Activated CD4-positive, alpha-beta T cell treated with anti-CD3 and anti-CD28 coated beads for 36 hours (primary cell): ENCODE measurements around the gene RAB31. TPM values are rescaled to one million over a fixed set of nuclear protein-coding genes. Genes with fewer than 3 reads are reported as not detected.
"Not testable (repeated sequence)": the region's sequence is repeated elsewhere in the genome, so short reads cannot be mapped to it uniquely, and the experiment has no call there.

Experiments used
- ATAC-seq: fragments of 200-7000 bp; cut with Tn5 transposase; one replicate; pipeline ENCODE4 v1.10.0; 2021; ENCODE audit warnings: mild to moderate bottlenecking, moderate library complexity
- CTCF ChIA-PET: fragments of 350-600 bp; sonication (Branson Sonifier 250); formaldehyde crosslinking; loops from one replicate; lab custom pipeline; 2021; ENCODE audit warnings: antibody characterized with exemption; lab: Charles Lee
- POLR2A ChIA-PET: fragments of 350-600 bp; sonication (Branson Sonifier 250); formaldehyde crosslinking; loops from one replicate; lab custom pipeline; 2021; ENCODE audit warnings: antibody characterized with exemption, inconsistent platforms; lab: Charles Lee
- DNase-seq: peaks from one replicate; pipeline ENCODE4 v3.0.0-alpha.2; 2020
- H3K27ac Mint-ChIP-seq: one replicate; pipeline ENCODE4 v1.8.0; 2021; ENCODE audit warnings: mixed read lengths
- H3K27me3 Mint-ChIP-seq: one replicate; pipeline ENCODE4 v1.8.0; 2021; ENCODE audit warnings: mixed read lengths
- H3K36me3 Mint-ChIP-seq: one replicate; pipeline ENCODE4 v1.8.0; 2021; ENCODE audit warnings: low read depth, mixed read lengths
- H3K4me1 Mint-ChIP-seq: one replicate; pipeline ENCODE4 v1.8.0; 2021; ENCODE audit warnings: mixed read lengths
- H3K4me3 Mint-ChIP-seq: one replicate; pipeline ENCODE4 v1.8.0; 2021; ENCODE audit warnings: mild to moderate bottlenecking, moderate library complexity, mixed read lengths
- H3K9me3 Mint-ChIP-seq: one replicate; pipeline ENCODE4 v1.8.0; 2021; ENCODE audit warnings: low read depth, mixed read lengths
- intact Hi-C, 2 experiments: fragments of 100-400 bp; cut with DNase I in 1 of 2; cut with micrococcal nuclease in 1 of 2; formaldehyde crosslinking; loops; one replicate each; pipeline versions ENCODE4 v1.14.2 to v1.15.1; 2022 to 2024; cut with DNase I, micrococcal nuclease
- total RNA-seq, 2 experiments: library from RNA; stranded (reverse); gene quantifications; one replicate each; pipeline ENCODE4 v1.2.3, GENCODE V29; 2021

Gene RAB31, protein sequence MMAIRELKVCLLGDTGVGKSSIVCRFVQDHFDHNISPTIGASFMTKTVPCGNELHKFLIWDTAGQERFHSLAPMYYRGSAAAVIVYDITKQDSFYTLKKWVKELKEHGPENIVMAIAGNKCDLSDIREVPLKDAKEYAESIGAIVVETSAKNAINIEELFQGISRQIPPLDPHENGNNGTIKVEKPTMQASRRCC
- 1 to 10 TPM in 1 of 2 experiments, under 1 TPM in 1; 0.48 to 1.8 TPM for total RNA-seq

DNA sequence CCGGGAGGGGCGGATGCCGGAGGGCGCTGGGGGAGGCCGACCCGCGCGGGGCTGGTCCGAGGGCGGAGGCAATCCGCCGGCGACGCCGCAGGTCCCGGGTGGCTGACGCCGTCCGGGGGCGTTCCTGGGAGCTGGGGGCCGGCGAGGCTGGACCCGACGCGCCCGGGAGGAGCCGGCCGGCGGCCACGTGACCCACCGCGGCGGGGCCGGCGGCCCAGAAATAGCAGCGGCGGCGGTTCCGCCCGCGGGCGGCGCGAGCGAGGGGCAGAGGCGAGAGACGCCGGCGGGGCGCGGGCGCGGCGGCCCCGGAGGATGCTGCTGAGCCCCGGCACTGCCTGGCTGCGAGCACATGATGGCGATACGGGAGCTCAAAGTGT, at the start of gene RAB31:
Gene RAB31 (plus strand): TSS at position 245 of the 377 bp plus-strand sequence. CDS start 105 bp downstream, at position 350.
- peak within 1 kb of the TSS; percentile 76 for H3K4me3 Mint-ChIP-seq
- H3K36me3 Mint-ChIP-seq = no peaks in the 10 kb centered on the region
- DNase-seq (peak; percentile 47), ATAC-seq (peak; percentile 34)
- ChIA-PET POLR2A (no interaction called here), CTCF (no interaction called here)
- H3K4me1 Mint-ChIP-seq = peaks cover 42% of the 10 kb centered on the region
- no peaks in the 10 kb centered on the region for H3K9me3 Mint-ChIP-seq
- intact Hi-C loops = loop anchor here in 1 of 2 experiments (2.0 to 10.0 kb wide), 3 partner anchors 93 to 373 kb away; partner anchors contain the start of genes PPP4R1 and TWSG1
- peaks cover 71% of the 10 kb centered on the region for H3K27me3 Mint-ChIP-seq
- no peak within 1 kb of the TSS for H3K27ac Mint-ChIP-seq

DNA sequence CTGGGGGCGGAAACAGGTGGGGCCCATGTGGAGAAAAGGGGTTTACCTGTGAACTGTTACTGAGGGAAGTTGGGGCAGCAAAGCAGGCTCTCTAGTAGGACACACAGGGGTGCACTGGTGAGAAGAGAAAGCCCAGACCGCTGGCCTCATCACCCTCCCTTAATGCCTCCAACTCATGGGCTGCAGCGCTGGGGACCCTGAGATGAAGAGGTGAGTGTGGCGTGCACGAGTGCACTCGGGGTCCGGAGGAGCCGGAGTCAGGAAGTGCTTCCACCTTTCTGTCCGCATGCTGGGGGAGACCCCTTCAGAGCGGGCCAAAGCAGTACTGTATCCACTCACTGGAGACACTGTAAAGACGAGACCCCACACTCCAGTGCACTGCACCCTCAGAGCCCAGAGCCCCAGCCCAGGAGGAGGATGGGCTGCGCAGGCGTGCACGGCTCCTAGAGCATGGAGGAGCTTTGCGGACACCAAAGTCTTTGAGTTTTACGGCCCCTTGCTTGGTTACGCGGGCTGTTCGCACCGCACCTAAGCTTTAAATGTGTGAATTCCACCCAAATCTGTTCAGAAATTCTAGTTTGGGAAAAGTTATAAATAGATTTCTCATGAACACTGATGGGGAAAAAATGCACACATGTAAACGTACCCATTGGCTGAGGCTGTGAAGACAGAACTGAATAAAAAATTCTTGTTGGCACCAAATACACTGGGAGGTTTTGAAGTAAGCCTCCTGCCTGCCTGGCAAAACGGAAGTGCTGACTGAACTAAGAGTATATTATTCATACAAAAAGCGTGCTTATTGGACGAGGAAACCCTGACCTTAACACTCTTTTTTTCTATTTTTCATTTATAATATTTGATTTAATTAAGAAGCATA, 48.4 kb upstream of the RAB31 start:
- CTCF ChIA-PET = interaction anchor here (0.9 kb wide), 1 partner anchor 622 kb away, joined by 3 read pairs; no protein-coding TSS in a partner anchor
- no peak for DNase-seq
- Mint-ChIP-seq H3K9me3 (no peaks in the 10 kb centered on the region), H3K27ac (no peak overlapping the region), H3K4me1 (no peaks in the 10 kb centered on the region), H3K36me3 (no peaks in the 10 kb centered on the region), H3K27me3 (no peaks in the 10 kb centered on the region), H3K4me3 (no peak overlapping the region)
- intact Hi-C loops = no loop called here
- POLR2A ChIA-PET = no interaction called here
- no peak for ATAC-seq

DNA sequence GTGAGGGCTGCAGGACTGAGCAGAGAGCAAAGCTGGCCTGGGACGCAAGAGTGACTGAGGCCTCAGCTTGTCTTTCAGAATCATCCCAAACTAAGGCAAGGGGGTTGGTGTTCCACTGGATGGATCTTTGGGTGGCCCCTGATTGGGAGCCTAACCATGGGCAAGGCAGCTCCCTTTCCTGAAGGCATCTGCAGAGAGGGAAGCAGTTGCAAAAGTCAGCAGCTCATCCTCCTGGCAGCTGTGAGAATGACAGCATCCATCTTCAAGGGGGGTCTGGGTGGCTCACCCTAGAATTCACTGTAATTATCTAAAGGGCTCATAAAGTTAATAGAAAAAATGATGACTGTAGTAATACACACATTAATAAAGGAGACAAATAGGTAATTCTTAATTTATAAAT, 46.5 kb upstream of the RAB31 start:
- DNase-seq (no peak), ATAC-seq (no peak)
- Mint-ChIP-seq H3K27me3 (no peaks in the 10 kb centered on the region), H3K36me3 (no peaks in the 10 kb centered on the region), H3K27ac (no peak overlapping the region), H3K4me1 (no peaks in the 10 kb centered on the region), H3K9me3 (no peaks in the 10 kb centered on the region), H3K4me3 (no peak overlapping the region)
- ChIA-PET POLR2A (no interaction called here), CTCF (no interaction called here)
- intact Hi-C loops = no loop called here

DNA sequence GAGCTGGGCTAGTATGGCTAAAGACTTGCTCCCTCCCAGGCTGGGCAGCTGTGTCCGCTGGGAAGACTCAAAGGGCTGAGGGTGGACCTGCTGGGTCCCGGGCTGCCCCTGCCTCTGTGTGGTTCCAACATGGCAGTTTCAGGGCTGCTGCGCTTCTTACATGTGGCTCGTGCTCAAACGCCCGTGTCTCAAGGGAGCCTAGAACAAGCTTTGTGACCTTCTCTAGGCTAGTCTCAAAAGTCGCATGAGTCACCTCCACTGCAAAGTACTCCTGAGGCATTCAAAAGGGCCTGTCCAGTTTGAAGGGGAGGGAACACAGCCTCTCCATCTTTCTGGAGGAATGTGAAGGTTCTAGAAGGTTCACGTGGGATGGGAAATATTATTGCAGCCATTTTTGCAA, 44.7 kb upstream of the RAB31 start:
- H3K27me3 Mint-ChIP-seq = no peaks in the 10 kb centered on the region
- no peaks in the 10 kb centered on the region for H3K9me3 Mint-ChIP-seq
- H3K27ac Mint-ChIP-seq = no peak overlapping the region
- H3K4me3 Mint-ChIP-seq = no peak overlapping the region
- POLR2A ChIA-PET = no interaction called here
- H3K36me3 Mint-ChIP-seq = no peaks in the 10 kb centered on the region
- H3K4me1 Mint-ChIP-seq = no peaks in the 10 kb centered on the region
- intact Hi-C loops = no loop called here
- ATAC-seq = no peak
- CTCF ChIA-PET = no interaction called here
- DNase-seq = no peak

DNA sequence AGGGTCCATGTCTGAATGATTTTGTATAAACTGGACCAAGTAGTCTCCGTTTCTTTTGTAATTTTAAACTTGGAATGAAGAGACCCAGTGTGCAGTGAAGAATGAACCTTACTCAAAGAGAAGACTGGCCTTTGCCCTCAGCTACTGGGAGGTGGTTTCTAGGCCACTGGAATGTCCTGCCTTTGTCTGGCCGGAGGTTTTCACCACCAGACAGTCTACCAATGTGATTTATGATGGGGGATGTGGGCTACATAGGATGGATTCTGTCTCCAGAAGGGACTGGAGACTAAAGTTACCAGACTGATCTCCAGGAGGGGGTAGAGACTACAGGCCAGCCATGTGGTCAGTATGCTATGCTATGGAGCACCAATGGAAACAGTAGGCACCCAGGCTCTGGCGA, 42.8 kb upstream of the RAB31 start:
- no peaks in the 10 kb centered on the region for H3K4me1 Mint-ChIP-seq
- no peaks in the 10 kb centered on the region for H3K36me3 Mint-ChIP-seq
- no peaks in the 10 kb centered on the region for H3K9me3 Mint-ChIP-seq
- intact Hi-C loops = no loop called here
- ChIA-PET CTCF (interaction anchor here (0.6 to 0.8 kb wide), 2 partner anchors 8 to 97 kb away, joined by 3 read pairs; no protein-coding TSS in a partner anchor), POLR2A (no interaction called here)
- H3K27me3 Mint-ChIP-seq = no peaks in the 10 kb centered on the region
- no peak overlapping the region for H3K4me3 Mint-ChIP-seq
- no peak overlapping the region for H3K27ac Mint-ChIP-seq
- ATAC-seq (no peak), DNase-seq (no peak)

DNA sequence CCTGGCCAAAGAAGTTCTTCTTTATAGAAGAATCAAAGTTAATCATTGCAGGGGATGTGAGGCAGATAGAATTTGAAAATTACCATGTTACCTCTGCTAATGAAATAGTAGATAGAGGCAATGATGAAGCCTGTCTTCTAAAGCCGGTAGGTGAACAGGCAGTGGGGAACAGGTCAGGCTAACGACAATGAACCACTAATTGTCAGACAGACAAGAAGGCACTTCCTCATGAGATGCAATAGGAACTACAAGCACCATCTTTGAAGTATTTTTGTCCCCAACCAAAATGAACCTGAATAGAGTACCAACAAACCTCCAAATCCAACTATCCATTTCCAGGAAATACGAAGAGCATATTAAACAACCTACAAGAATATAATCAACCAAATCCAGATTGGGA, 41.6 kb upstream of the RAB31 start:
- no peaks in the 10 kb centered on the region for H3K9me3 Mint-ChIP-seq
- no peaks in the 10 kb centered on the region for H3K36me3 Mint-ChIP-seq
- DNase-seq (no peak), ATAC-seq (no peak)
- no peaks in the 10 kb centered on the region for H3K4me1 Mint-ChIP-seq
- ChIA-PET POLR2A (no interaction called here), CTCF (no interaction called here)
- H3K4me3 Mint-ChIP-seq = no peak overlapping the region
- H3K27ac Mint-ChIP-seq = no peak overlapping the region
- intact Hi-C loops = no loop called here
- no peaks in the 10 kb centered on the region for H3K27me3 Mint-ChIP-seq

DNA sequence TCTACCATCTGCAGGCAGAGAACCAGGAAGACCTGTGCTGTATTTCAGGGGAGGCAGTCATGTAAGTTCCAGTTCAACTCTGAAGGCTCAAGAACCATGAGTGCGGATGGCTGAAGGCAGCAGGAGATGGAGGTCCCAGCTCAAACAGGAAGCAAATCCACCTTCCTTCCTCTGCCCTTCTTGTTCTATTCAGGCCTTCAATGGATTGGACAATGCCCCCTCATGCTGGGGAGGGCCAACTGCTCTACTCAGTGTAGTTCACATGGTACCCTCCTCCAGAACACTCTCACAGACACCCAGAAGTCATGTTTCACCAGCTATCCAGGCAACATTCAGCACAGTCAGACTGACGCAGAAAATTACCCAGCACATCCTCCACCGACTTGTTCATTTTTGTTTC, 39.1 kb upstream of the RAB31 start:
- H3K27ac Mint-ChIP-seq = no peak overlapping the region
- no peaks in the 10 kb centered on the region for H3K36me3 Mint-ChIP-seq
- DNase-seq (no peak), ATAC-seq (no peak)
- H3K9me3 Mint-ChIP-seq = no peaks in the 10 kb centered on the region
- H3K27me3 Mint-ChIP-seq = no peaks in the 10 kb centered on the region
- CTCF ChIA-PET = interaction anchor here (1.3 kb wide), 1 partner anchor 8 kb away, joined by 3 read pairs; no protein-coding TSS in a partner anchor
- intact Hi-C loops = no loop called here
- H3K4me1 Mint-ChIP-seq = peaks cover 9% of the 10 kb centered on the region
- H3K4me3 Mint-ChIP-seq = no peak overlapping the region
- POLR2A ChIA-PET = no interaction called here

DNA sequence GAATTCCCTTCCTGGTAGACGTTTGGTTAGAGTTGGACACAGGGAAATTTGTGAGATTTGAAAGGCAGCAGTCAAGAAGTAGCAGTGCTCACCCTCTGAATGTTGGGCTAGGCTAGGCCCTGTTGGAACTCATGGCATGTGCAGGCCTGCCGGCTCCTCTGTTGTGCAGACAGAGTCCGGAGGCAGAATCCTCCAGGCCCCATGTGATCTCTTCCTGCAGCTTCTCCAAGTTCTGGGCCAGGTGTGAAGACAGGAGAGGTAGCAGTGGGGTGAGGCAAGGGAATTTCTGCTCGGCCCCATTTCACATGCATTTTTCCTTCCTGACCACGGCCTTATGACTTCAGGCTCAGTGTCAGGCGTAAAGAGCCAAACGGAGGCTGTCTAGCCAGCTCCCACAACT, 36.9 kb upstream of the RAB31 start:
- DNase-seq (no peak), ATAC-seq (no peak)
- ChIA-PET POLR2A (no interaction called here), CTCF (interaction anchor here (0.9 kb wide), 1 partner anchor 56 kb away, joined by 3 read pairs; no protein-coding TSS in a partner anchor)
- H3K4me3 Mint-ChIP-seq = no peak overlapping the region
- no peaks in the 10 kb centered on the region for H3K36me3 Mint-ChIP-seq
- peaks cover 6% of the 10 kb centered on the region for H3K27me3 Mint-ChIP-seq
- H3K9me3 Mint-ChIP-seq = no peaks in the 10 kb centered on the region
- intact Hi-C loops = loop anchor here in 1 of 2 experiments (5.0 kb wide), 1 partner anchor 54 kb away; no protein-coding TSS in a partner anchor
- peaks cover 9% of the 10 kb centered on the region for H3K4me1 Mint-ChIP-seq
- H3K27ac Mint-ChIP-seq = no peak overlapping the region

DNA sequence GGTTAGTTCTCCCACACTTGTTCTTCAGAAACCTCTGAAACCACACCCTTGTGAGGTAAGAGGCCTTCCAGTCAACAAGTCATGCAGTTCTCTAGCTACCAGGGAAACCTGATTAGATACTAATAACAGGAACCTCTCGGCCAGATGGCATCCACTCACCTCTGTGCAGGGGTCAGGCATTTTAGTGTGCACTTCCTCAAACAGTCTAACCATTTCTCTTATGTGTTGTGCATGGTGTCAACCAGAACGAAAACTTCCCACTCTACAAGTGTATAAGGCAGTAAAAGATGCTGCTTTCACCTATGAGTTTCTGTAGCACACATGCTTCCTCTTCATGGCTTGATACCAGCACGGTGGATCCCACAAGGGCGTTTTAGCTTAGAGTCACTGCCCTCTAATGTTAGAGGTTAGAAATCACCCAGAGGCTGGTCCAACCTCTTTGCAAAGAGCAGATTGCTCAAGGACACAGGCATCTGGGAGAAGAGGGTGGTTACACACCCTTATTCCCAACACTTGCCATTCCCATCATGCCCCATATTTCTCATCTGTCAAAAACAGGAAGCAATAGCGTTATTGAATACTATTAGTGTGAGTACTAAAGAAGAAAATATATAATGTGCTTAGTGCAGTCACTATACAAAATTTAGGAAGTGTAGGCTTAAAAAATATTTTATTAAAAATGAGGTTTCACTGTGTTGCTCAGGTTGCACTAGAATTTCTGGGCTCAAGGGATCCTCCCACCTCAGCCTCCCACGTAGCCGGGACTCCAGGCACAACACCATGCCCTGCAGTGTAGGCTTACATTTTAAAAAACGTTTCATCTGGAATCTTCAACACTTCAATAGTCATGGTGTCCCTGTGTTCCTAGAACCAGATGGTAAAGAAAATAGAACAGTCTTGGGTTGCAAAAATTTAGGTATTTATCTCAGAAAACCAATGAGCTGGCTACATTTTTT, 34.5 kb upstream of the RAB31 start:
- ChIA-PET POLR2A (no interaction called here), CTCF (interaction anchor here (0.6 to 1.2 kb wide), 4 partner anchors 9 to 969 kb away, joined by 3 to 4 read pairs (median 3); no protein-coding TSS in a partner anchor)
- DNase-seq (peak; percentile 55), ATAC-seq (peak; percentile 85)
- Mint-ChIP-seq H3K9me3 (no peaks in the 10 kb centered on the region), H3K36me3 (no peaks in the 10 kb centered on the region), H3K4me1 (peaks cover 9% of the 10 kb centered on the region), H3K27ac (no peak overlapping the region), H3K4me3 (no peak overlapping the region), H3K27me3 (peaks cover 8% of the 10 kb centered on the region)
- intact Hi-C loops = loop anchor here (2.0 to 5.0 kb wide), 2 partner anchors 56 to 61 kb away; no protein-coding TSS in a partner anchor

DNA sequence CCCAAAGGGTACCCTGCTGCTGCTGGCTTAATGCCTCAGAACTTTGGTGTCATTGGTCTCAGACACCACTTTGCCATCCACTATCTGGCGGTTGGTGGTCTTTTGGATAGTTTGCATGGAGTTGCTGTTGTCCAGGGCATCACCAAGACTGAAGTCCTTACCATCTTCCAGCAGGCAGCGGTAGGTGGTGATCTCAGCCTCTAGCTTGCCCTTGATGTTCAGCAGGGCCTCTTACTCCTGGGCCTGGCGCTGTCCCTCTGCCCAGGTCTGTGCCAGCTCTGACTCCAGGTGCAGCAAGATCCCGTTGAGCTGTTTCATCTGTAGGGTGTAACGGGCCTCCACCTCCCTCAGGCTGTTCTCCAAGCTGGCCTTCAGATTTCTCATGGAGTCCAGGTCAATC, 29.9 kb upstream of the RAB31 start:
- H3K4me3 Mint-ChIP-seq, ATAC-seq, H3K36me3 Mint-ChIP-seq, intact Hi-C loops, DNase-seq, POLR2A ChIA-PET, H3K9me3 Mint-ChIP-seq, CTCF ChIA-PET, H3K4me1 Mint-ChIP-seq, H3K27ac Mint-ChIP-seq: not testable (repeated sequence)
- peaks cover 11% of the 10 kb centered on the region for H3K27me3 Mint-ChIP-seq

DNA sequence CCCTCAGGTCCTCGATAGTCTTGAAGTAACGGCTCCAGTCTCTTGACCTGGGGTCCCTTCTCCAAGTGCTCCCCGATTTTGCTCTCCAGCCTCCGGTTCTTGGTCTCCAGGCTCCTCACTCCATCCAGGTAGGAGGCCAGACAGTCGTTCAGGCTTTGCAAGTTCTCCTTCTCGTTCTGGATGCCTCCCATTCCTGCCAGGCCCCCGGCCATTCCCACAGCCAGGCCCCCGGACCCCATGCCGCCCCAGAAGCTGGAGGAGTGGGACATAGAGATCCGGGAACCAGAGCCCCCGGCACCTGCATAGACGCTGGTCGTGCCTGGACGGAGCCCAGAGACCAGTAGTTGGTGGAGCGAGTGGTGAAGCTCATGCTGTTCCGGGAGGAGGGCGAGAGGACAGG, 29.0 kb upstream of the RAB31 start:
- H3K9me3 Mint-ChIP-seq = no peaks in the 10 kb centered on the region
- ATAC-seq = no peak
- peaks cover 16% of the 10 kb centered on the region for H3K27me3 Mint-ChIP-seq
- no peaks in the 10 kb centered on the region for H3K36me3 Mint-ChIP-seq
- intact Hi-C loops = no loop called here
- CTCF ChIA-PET = no interaction called here
- no peak for DNase-seq
- no peak overlapping the region for H3K4me3 Mint-ChIP-seq
- POLR2A ChIA-PET = no interaction called here
- no peaks in the 10 kb centered on the region for H3K4me1 Mint-ChIP-seq
- no peak overlapping the region for H3K27ac Mint-ChIP-seq
